Measurements from ENCODE around the gene MAML2. TPM values are rescaled to one million over a fixed set of nuclear protein-coding genes. Genes with fewer than 3 reads are reported as not detected.

MAML2 gene
- total and polyA plus RNA-seq, 4 donors, result 0.56 to 2.1 (median 1.4) TPM

DNA sequence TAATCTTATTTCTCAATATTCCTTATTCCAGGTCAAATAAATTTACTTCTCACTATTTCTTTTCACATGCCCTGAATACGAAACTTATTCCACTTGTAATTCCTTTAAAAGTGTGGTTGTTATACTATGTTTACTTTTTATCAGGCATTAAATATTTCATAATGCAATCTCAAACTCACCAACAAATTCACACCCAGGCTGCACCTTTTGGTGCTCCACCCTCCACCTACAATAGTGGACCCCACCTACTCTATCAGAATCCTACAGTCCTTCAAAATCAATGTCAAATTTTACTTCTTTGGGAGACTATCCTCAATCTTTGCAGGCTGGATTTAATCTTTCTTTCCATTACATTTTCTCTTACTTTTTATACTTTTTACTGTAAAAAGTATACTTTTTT, 353.2 kb downstream of the MAML2 start:
- Histone ChIP-seq H3K9me3 (ENCODE audit: control insufficient read depth in 4 of 4, low read length in 3 of 4) (no peaks in the 10 kb centered on the region), H3K27ac (ENCODE audit: low read depth in 1 of 2, low read length in 2 of 2) (no peak overlapping the region), H3K9ac (ENCODE audit: low read depth in 1 of 2, low read length in 2 of 2) (no peak overlapping the region), H3K4me1 (ENCODE audit: control insufficient read depth in 4 of 4, insufficient read depth in 4 of 4, low read length in 3 of 4) (no peaks in the 10 kb centered on the region), H3K27me3 (ENCODE audit: control insufficient read depth in 4 of 4, insufficient read depth in 4 of 4, low read length in 3 of 4) (no peaks in the 10 kb centered on the region), H3K4me3 (ENCODE audit: low read depth in 1 of 3, low read length in 3 of 3) (no peak overlapping the region), H3K36me3 (ENCODE audit: control insufficient read depth in 4 of 4, insufficient read depth in 3 of 4, low read depth in 1 of 4, low read length in 3 of 4) (no peaks in the 10 kb centered on the region)
- no peak for DNase-seq (ENCODE audit: low spot score)
- TF ChIP-seq, protein P1, sequence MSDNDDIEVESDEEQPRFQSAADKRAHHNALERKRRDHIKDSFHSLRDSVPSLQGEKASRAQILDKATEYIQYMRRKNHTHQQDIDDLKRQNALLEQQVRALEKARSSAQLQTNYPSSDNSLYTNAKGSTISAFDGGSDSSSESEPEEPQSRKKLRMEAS (IDR thresholded peaks at IDR 0.05), result no peak
- TF ChIP-seq FOXA2 (IDR thresholded peaks at IDR 0.05), result no peak
- TF ChIP-seq TAF1 (conservative IDR thresholded peaks at IDR 0.05), result no peak
- TF ChIP-seq YY1 (IDR thresholded peaks at IDR 0.05), result no peak
- TF ChIP-seq, protein P2, sequence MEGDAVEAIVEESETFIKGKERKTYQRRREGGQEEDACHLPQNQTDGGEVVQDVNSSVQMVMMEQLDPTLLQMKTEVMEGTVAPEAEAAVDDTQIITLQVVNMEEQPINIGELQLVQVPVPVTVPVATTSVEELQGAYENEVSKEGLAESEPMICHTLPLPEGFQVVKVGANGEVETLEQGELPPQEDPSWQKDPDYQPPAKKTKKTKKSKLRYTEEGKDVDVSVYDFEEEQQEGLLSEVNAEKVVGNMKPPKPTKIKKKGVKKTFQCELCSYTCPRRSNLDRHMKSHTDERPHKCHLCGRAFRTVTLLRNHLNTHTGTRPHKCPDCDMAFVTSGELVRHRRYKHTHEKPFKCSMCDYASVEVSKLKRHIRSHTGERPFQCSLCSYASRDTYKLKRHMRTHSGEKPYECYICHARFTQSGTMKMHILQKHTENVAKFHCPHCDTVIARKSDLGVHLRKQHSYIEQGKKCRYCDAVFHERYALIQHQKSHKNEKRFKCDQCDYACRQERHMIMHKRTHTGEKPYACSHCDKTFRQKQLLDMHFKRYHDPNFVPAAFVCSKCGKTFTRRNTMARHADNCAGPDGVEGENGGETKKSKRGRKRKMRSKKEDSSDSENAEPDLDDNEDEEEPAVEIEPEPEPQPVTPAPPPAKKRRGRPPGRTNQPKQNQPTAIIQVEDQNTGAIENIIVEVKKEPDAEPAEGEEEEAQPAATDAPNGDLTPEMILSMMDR (IDR thresholded peaks at IDR 0.05; ENCODE audit: low read depth, low read length, missing input control), result no peak
- TF ChIP-seq SP1 (IDR thresholded peaks at IDR 0.05), result no peak
- WGBS, result 88% methylated on average over 1 of the region's 1 CpG

DNA sequence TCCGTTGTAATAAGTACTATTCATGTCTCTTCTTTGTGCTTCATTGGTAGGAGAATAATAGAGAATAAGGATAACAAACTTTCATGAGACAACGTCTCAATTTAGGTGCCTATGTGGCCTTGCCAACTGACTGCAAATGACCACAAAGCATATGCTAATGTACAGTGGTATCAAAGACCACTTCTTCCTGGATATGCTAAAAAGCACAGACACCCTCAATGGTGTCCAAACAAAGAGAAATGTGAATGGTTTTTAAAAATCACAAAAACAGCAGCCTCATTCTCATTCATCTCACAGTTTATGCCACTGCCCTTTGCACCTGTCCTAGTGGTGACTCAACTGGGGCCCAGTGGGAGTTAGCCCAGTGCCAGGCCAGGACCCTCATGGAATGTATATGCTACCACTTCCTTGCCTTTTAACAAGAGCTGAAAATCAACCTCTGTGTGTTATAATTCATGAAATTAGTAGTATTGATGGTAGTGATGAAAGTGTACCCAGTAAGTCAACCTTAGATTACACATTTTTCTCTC, 353.9 kb downstream of the MAML2 start:
- H3K27ac ChIP-seq (ENCODE audit: low read depth in 1 of 2, low read length in 2 of 2), result no peak overlapping the region
- no peaks in the 10 kb centered on the region for H3K27me3 ChIP-seq (ENCODE audit: control insufficient read depth in 4 of 4, insufficient read depth in 4 of 4, low read length in 3 of 4)
- no peaks in the 10 kb centered on the region for H3K36me3 ChIP-seq (ENCODE audit: control insufficient read depth in 4 of 4, insufficient read depth in 3 of 4, low read depth in 1 of 4, low read length in 3 of 4)
- no peaks in the 10 kb centered on the region for H3K9me3 ChIP-seq (ENCODE audit: control insufficient read depth in 4 of 4, low read length in 3 of 4)
- no peak overlapping the region for H3K9ac ChIP-seq (ENCODE audit: low read depth in 1 of 2, low read length in 2 of 2)
- no peaks in the 10 kb centered on the region for H3K4me1 ChIP-seq (ENCODE audit: control insufficient read depth in 4 of 4, insufficient read depth in 4 of 4, low read length in 3 of 4)
- H3K4me3 ChIP-seq (ENCODE audit: low read depth in 1 of 3, low read length in 3 of 3), result no peak overlapping the region
- no peak for DNase-seq (ENCODE audit: low spot score)
- WGBS, result 93% methylated on average over 2 of the region's 2 CpGs
- no peak for TF ChIP-seq GABPA (IDR thresholded peaks at IDR 0.05 in 1 of 2, conservative IDR thresholded peaks at IDR 0.05 in 1 of 2)
- no peak for TF ChIP-seq NR2F2 (IDR thresholded peaks at IDR 0.05)
- TF ChIP-seq HNF4G (IDR thresholded peaks at IDR 0.05), result no peak
- no peak for TF ChIP-seq RXRA (IDR thresholded peaks at IDR 0.05)
- TF ChIP-seq FOXA1 (IDR thresholded peaks at IDR 0.05), result no peak
- no peak for TF ChIP-seq SP1 (IDR thresholded peaks at IDR 0.05)
- no peak for TF ChIP-seq RAD21 (IDR thresholded peaks at IDR 0.05)
- TF ChIP-seq JUND (IDR thresholded peaks at IDR 0.05), result no peak
- no peak for TF ChIP-seq YY1 (IDR thresholded peaks at IDR 0.05)

DNA sequence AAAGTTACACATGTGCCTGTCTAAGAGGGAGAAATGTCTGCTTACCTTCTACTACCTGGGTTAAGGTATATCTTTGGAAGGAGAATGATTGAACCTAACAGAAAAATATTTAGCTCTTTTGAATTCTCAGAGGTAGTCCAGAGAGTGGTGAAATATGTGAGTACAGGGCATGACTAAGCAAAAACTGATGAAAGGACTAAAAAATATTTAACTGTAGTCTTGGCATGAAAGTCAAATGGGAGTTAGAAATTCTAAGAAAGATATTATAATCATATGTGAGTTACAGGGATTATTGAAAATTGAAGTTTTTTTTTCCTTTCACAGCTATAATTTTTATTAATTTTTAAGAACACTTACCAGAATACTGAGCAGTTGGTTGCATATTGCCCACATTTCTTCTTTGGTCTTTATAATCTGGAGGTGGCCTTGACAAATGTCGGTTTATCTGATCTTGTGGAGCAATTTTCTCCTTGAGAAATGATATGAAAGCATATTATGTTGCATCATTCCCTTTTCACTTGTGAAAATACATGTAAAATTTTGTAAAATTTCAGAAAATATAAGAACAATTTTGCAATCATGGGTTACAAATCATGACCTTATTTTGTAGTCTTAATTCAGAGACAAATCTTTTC, 357.7 kb downstream of the MAML2 start:
- no peaks in the 10 kb centered on the region for H3K27me3 ChIP-seq (ENCODE audit: control insufficient read depth in 4 of 4, insufficient read depth in 4 of 4, low read length in 3 of 4)
- no peaks in the 10 kb centered on the region for H3K36me3 ChIP-seq (ENCODE audit: control insufficient read depth in 4 of 4, insufficient read depth in 3 of 4, low read depth in 1 of 4, low read length in 3 of 4)
- H3K9me3 ChIP-seq (ENCODE audit: control insufficient read depth in 4 of 4, low read length in 3 of 4), result no peaks in the 10 kb centered on the region
- WGBS, result 84% methylated on average over 1 of the region's 1 CpG
- H3K27ac ChIP-seq (ENCODE audit: low read depth in 1 of 2, low read length in 2 of 2), result no peak overlapping the region
- no peak overlapping the region for H3K9ac ChIP-seq (ENCODE audit: low read depth in 1 of 2, low read length in 2 of 2)
- no peak for DNase-seq (ENCODE audit: low spot score)
- no peaks in the 10 kb centered on the region for H3K4me1 ChIP-seq (ENCODE audit: control insufficient read depth in 4 of 4, insufficient read depth in 4 of 4, low read length in 3 of 4)
- no peak overlapping the region for H3K4me3 ChIP-seq (ENCODE audit: low read depth in 1 of 3, low read length in 3 of 3)
- no peak for TF ChIP-seq SP1 (IDR thresholded peaks at IDR 0.05)
- TF ChIP-seq, protein P2 (IDR thresholded peaks at IDR 0.05; ENCODE audit: low read depth, low read length, missing input control), result no peak
- no peak for TF ChIP-seq JUND (IDR thresholded peaks at IDR 0.05)
- TF ChIP-seq NR2F2 (IDR thresholded peaks at IDR 0.05), result no peak
- TF ChIP-seq RAD21 (IDR thresholded peaks at IDR 0.05), result no peak
- TF ChIP-seq RXRA (IDR thresholded peaks at IDR 0.05), result no peak
- TF ChIP-seq FOXA2 (IDR thresholded peaks at IDR 0.05), result no peak
- TF ChIP-seq, protein P3, sequence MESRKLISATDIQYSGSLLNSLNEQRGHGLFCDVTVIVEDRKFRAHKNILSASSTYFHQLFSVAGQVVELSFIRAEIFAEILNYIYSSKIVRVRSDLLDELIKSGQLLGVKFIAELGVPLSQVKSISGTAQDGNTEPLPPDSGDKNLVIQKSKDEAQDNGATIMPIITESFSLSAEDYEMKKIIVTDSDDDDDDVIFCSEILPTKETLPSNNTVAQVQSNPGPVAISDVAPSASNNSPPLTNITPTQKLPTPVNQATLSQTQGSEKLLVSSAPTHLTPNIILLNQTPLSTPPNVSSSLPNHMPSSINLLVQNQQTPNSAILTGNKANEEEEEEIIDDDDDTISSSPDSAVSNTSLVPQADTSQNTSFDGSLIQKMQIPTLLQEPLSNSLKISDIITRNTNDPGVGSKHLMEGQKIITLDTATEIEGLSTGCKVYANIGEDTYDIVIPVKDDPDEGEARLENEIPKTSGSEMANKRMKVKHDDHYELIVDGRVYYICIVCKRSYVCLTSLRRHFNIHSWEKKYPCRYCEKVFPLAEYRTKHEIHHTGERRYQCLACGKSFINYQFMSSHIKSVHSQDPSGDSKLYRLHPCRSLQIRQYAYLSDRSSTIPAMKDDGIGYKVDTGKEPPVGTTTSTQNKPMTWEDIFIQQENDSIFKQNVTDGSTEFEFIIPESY (IDR thresholded peaks at IDR 0.05), result no peak
- TF ChIP-seq, protein P4, sequence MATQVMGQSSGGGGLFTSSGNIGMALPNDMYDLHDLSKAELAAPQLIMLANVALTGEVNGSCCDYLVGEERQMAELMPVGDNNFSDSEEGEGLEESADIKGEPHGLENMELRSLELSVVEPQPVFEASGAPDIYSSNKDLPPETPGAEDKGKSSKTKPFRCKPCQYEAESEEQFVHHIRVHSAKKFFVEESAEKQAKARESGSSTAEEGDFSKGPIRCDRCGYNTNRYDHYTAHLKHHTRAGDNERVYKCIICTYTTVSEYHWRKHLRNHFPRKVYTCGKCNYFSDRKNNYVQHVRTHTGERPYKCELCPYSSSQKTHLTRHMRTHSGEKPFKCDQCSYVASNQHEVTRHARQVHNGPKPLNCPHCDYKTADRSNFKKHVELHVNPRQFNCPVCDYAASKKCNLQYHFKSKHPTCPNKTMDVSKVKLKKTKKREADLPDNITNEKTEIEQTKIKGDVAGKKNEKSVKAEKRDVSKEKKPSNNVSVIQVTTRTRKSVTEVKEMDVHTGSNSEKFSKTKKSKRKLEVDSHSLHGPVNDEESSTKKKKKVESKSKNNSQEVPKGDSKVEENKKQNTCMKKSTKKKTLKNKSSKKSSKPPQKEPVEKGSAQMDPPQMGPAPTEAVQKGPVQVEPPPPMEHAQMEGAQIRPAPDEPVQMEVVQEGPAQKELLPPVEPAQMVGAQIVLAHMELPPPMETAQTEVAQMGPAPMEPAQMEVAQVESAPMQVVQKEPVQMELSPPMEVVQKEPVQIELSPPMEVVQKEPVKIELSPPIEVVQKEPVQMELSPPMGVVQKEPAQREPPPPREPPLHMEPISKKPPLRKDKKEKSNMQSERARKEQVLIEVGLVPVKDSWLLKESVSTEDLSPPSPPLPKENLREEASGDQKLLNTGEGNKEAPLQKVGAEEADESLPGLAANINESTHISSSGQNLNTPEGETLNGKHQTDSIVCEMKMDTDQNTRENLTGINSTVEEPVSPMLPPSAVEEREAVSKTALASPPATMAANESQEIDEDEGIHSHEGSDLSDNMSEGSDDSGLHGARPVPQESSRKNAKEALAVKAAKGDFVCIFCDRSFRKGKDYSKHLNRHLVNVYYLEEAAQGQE (IDR thresholded peaks at IDR 0.05), result no peak
- TF ChIP-seq, protein P1 (IDR thresholded peaks at IDR 0.05), result no peak
- no peak for TF ChIP-seq HNF4A (conservative IDR thresholded peaks at IDR 0.05)

All from liver (tissue), 9 donors.